CD8-positive, alpha-beta memory T cell (primary cell): ENCODE results near the gene COX10. TPM values are rescaled to one million over a fixed set of nuclear protein-coding genes. Genes with fewer than 3 reads are reported as not detected.
"Not testable (repeated sequence)": the region's sequence is repeated elsewhere in the genome, so short reads cannot be mapped to it uniquely, and the experiment has no call there.

Source experiments
- CTCF ChIA-PET: fragments of 350-600 bp; sonication (Branson Sonifier 250); formaldehyde crosslinking; loops from one replicate; lab custom pipeline; 2021; ENCODE audit warnings: antibody characterized with exemption; lab: Charles Lee
- POLR2A ChIA-PET: fragments of 350-600 bp; sonication (Branson Sonifier 250); formaldehyde crosslinking; loops from one replicate; lab custom pipeline; 2021; ENCODE audit warnings: antibody characterized with exemption; lab: Charles Lee
- DNase-seq, 5 donors: peaks; one replicate each; pipeline versions ENCODE4 v3.0.0 to v3.0.0-alpha.2; 2020 to 2022; ENCODE audit warnings: mixed read lengths in 1 of 5
- H3K27ac ChIP-seq: one replicate; pipeline ENCODE4 v1.7.0; 2013; ENCODE audit warnings: low read depth, mild to moderate bottlenecking, low read length, moderate library complexity
- H3K27me3 ChIP-seq: 2 replicates; pipeline ENCODE4 v1.7.0; 2013; ENCODE audit warnings: low read length, mild to moderate bottlenecking; ENCODE audit not compliant: insufficient read depth, poor library complexity, severe bottlenecking
- H3K36me3 ChIP-seq: 2 replicates; pipeline ENCODE4 v1.7.0; 2013; ENCODE audit warnings: mild to moderate bottlenecking, low read length, moderate library complexity; ENCODE audit not compliant: insufficient read depth
- H3K4me1 ChIP-seq: 2 replicates; pipeline ENCODE4 v1.7.0; 2013; ENCODE audit warnings: mild to moderate bottlenecking, low read length, moderate library complexity; ENCODE audit not compliant: insufficient read depth
- H3K4me3 ChIP-seq: 2 replicates; pipeline ENCODE4 v1.7.0; 2013; ENCODE audit warnings: mild to moderate bottlenecking, low read length
- H3K9me3 ChIP-seq: 2 replicates; pipeline ENCODE4 v1.7.0; 2013; ENCODE audit warnings: mild to moderate bottlenecking, low read length
- H3K27ac Mint-ChIP-seq, 8 donors: one replicate each; pipeline ENCODE4 v1.8.0; 2020 to 2021; ENCODE audit warnings: mixed read lengths in 8 of 8, mild to moderate bottlenecking in 6 of 8, inconsistent platforms in 3 of 8, moderate library complexity in 3 of 8
- H3K27me3 Mint-ChIP-seq, 2 donors: one replicate each; pipeline ENCODE4 v1.8.0; 2020 to 2021; ENCODE audit warnings: mixed read lengths in 2 of 2, mild to moderate bottlenecking in 1 of 2, moderate library complexity in 1 of 2
- H3K36me3 Mint-ChIP-seq, 3 donors: one replicate each; pipeline ENCODE4 v1.8.0; 2020 to 2021; ENCODE audit warnings: mixed read lengths in 3 of 3, inconsistent platforms in 1 of 3, mild to moderate bottlenecking in 1 of 3
- H3K4me1 Mint-ChIP-seq, 3 donors: one replicate each; pipeline ENCODE4 v1.8.0; 2020 to 2021; ENCODE audit warnings: mixed read lengths in 3 of 3, inconsistent platforms in 1 of 3, mild to moderate bottlenecking in 1 of 3
- H3K4me3 Mint-ChIP-seq, 7 donors: one replicate each; pipeline ENCODE4 v1.8.0; 2020 to 2021; ENCODE audit warnings: mixed read lengths in 7 of 7, mild to moderate bottlenecking in 6 of 7, moderate library complexity in 4 of 7, inconsistent platforms in 2 of 7
- H3K9me3 Mint-ChIP-seq, 5 donors: one replicate each; pipeline ENCODE4 v1.8.0; 2020 to 2022; ENCODE audit warnings: mixed read lengths in 5 of 5, mild to moderate bottlenecking in 3 of 5, moderate library complexity in 2 of 5, inconsistent platforms in 1 of 5
- polyA plus RNA-seq: library from polyadenylated mRNA; unstranded; fragments of 300-500 nt; fragmentation: Illumina TruSeq; gene quantifications from one replicate; pipeline ENCODE4 v1.2.3, GENCODE V29; 2021
- total RNA-seq, 2 experiments: library from RNA; stranded (reverse); gene quantifications; one replicate each; pipeline ENCODE4 v1.2.3, GENCODE V29; 2021

Gene COX10
- total RNA-seq (10 to 100 TPM; 30.4 to 30.9 TPM), polyA plus RNA-seq (19.9 TPM)

GRCh38 chr17:14069251-14070021, at the start of gene COX10:
COX10 (plus strand) TSS chr17:14069504; CDS start chr17:14069606, 102 bp downstream.
- Histone ChIP-seq H3K36me3 (no peaks in the 10 kb centered on the region), H3K27ac (peak within 1 kb of the TSS; percentile 86), H3K4me3 (peak within 1 kb of the TSS; percentile 100), H3K4me1 (peaks cover 24% of the 10 kb centered on the region), H3K9me3 (no peaks in the 10 kb centered on the region), H3K27me3 (no peaks in the 10 kb centered on the region)
- ChIA-PET POLR2A (interaction anchor here (1.5 kb wide), 1 partner anchor 231 kb away, joined by 5 read pairs; the partner anchor contains the start of gene HS3ST3B1), CTCF (no interaction called here)
- Mint-ChIP-seq H3K9me3 (no peaks in the 10 kb centered on the region), H3K4me3 (peak within 1 kb of the TSS; percentile 94 to 99 (median 96)), H3K4me1 (peaks cover 42 to 51% (median 48%) of the 10 kb centered on the region in 3 donors), H3K36me3 (peaks cover 0 to 27% (median 0%) of the 10 kb centered on the region in 3 donors), H3K27me3 (no peaks in the 10 kb centered on the region), H3K27ac (peak within 1 kb of the TSS; percentile 87 to 97 (median 93))
- peak; percentile 77 to 88 (median 78) for DNase-seq

DNA sequence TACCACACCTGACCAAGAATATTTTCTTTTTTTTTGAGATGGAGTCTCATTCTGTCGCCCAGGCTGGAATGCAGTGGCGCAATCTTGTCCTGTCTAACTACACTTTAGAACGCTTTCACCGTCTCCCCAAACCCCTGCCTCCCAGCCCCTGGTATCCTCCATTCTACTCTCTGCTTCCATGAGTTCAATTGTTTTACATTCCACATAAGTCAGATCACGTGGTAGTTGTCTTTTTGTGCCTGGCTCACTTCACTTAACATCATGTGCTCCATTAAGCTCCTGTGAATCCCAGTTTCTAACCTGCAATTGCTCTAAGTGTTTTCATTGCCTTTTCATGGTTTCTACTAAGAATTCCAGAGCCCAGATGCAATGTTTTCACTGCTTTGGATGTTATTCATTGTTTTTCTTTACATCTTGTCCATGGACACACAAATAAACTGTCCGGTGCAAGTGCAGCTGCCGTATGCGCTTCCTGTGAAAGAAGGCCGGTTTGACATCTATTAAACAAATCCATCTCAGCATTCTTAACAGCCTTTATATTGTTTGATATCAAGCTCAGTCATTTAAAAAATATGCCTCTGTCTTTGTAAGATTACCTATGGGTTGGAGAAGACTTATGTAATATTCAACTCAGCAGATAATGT, 47.5 kb upstream of the COX10 start:
- DNase-seq, POLR2A ChIA-PET, H3K27me3 ChIP-seq, H3K9me3 Mint-ChIP-seq, H3K4me3 ChIP-seq, CTCF ChIA-PET, H3K4me1 ChIP-seq, H3K36me3 Mint-ChIP-seq, H3K27ac ChIP-seq, H3K4me3 Mint-ChIP-seq, H3K9me3 ChIP-seq, H3K36me3 ChIP-seq, H3K27ac Mint-ChIP-seq, H3K27me3 Mint-ChIP-seq: not testable (repeated sequence)
- H3K4me1 Mint-ChIP-seq, result peaks cover 3 to 13% (median 4%) of the 10 kb centered on the region in 3 donors

- H3K36me3 Mint-ChIP-seq, result peaks cover 5 to 37% (median 24%) of the 10 kb centered on the region in 3 donors
- H3K27ac Mint-ChIP-seq, H3K27me3 Mint-ChIP-seq, H3K9me3 ChIP-seq, H3K9me3 Mint-ChIP-seq, H3K27me3 ChIP-seq, H3K27ac ChIP-seq, H3K4me1 Mint-ChIP-seq, H3K36me3 ChIP-seq, POLR2A ChIA-PET, H3K4me1 ChIP-seq, H3K4me3 Mint-ChIP-seq, CTCF ChIA-PET, H3K4me3 ChIP-seq, DNase-seq: not testable (repeated sequence)
Measured at GRCh38 chr17:14029755-14030154, 39.5 kb upstream of the COX10 start.

GRCh38 chr17:14032234-14032633, 37.1 kb upstream of the COX10 start:
- CTCF ChIA-PET, result no interaction called here
- Histone ChIP-seq H3K27ac (no peak overlapping the region), H3K4me3 (no peak overlapping the region), H3K4me1 (no peaks in the 10 kb centered on the region), H3K36me3 (peaks cover 4% of the 10 kb centered on the region), H3K9me3 (no peaks in the 10 kb centered on the region), H3K27me3 (no peaks in the 10 kb centered on the region)
- peaks cover 0 to 11% (median 1%) of the 10 kb centered on the region in 3 donors for H3K4me1 Mint-ChIP-seq
- H3K4me3 Mint-ChIP-seq, result no peak overlapping the region
- no peak for DNase-seq
- POLR2A ChIA-PET, result no interaction called here
- H3K9me3 Mint-ChIP-seq, result no peaks in the 10 kb centered on the region
- H3K27me3 Mint-ChIP-seq, result peaks cover 0 to 1% of the 10 kb centered on the region in 2 donors
- H3K27ac Mint-ChIP-seq, result peak overlapping the region in 1 of 8 donors; percentile 10
- H3K36me3 Mint-ChIP-seq, result peaks cover 5 to 36% (median 29%) of the 10 kb centered on the region in 3 donors

- no peaks in the 10 kb centered on the region for H3K9me3 ChIP-seq
- Mint-ChIP-seq H3K36me3 (peaks cover 5 to 35% (median 29%) of the 10 kb centered on the region in 3 donors), H3K9me3 (no peaks in the 10 kb centered on the region), H3K4me3 (no peak overlapping the region), H3K27me3 (peaks cover 0 to 1% of the 10 kb centered on the region in 2 donors), H3K27ac (no peak overlapping the region), H3K4me1 (peaks cover 5 to 20% (median 7%) of the 10 kb centered on the region in 3 donors)
- H3K4me1 ChIP-seq, result no peaks in the 10 kb centered on the region
- DNase-seq, result no peak
- POLR2A ChIA-PET, result no interaction called here
- no peak overlapping the region for H3K27ac ChIP-seq
- peaks cover 4% of the 10 kb centered on the region for H3K36me3 ChIP-seq
- no peak overlapping the region for H3K4me3 ChIP-seq
- H3K27me3 ChIP-seq, result no peaks in the 10 kb centered on the region
- CTCF ChIA-PET, result no interaction called here
Measured at GRCh38 chr17:14033166-14033565, 36.1 kb upstream of the COX10 start.

GRCh38 chr17:14037453-14037852, 31.9 kb upstream of the COX10 start:
- no peak for DNase-seq
- Histone ChIP-seq H3K27me3 (no peaks in the 10 kb centered on the region), H3K36me3 (peaks cover 4% of the 10 kb centered on the region), H3K9me3 (no peaks in the 10 kb centered on the region), H3K27ac (no peak overlapping the region), H3K4me3 (no peak overlapping the region), H3K4me1 (no peaks in the 10 kb centered on the region)
- CTCF ChIA-PET, result no interaction called here
- peaks cover 0 to 25% (median 21%) of the 10 kb centered on the region in 3 donors for H3K36me3 Mint-ChIP-seq
- peak overlapping the region in 1 of 8 donors; percentile 6 for H3K27ac Mint-ChIP-seq
- H3K27me3 Mint-ChIP-seq, result no peaks in the 10 kb centered on the region
- no peaks in the 10 kb centered on the region for H3K9me3 Mint-ChIP-seq
- H3K4me3 Mint-ChIP-seq, result no peak overlapping the region
- POLR2A ChIA-PET, result no interaction called here
- peaks cover 8 to 24% (median 14%) of the 10 kb centered on the region in 3 donors for H3K4me1 Mint-ChIP-seq

DNA sequence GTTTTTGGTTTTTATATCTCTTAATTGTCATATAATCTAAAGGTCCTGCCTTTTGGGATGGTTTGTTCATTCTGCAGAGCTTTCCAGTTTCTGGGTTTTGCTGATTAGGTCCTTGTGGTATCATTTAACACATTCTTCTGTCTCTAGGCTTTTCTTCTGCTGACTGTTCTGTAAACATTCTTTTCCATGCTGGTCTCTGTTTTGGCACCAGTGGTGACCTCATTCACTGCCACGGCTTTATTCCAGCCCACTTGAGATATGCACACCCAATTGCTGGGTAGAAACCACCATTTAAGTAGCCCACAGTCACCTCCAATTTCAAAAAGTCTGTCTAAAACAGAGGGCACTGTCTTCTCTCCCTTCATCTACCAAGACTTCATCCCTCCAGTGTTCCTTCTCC, 31.1 kb upstream of the COX10 start:
- CTCF ChIA-PET, result no interaction called here
- Mint-ChIP-seq H3K27me3 (no peaks in the 10 kb centered on the region), H3K9me3 (no peaks in the 10 kb centered on the region), H3K36me3 (peaks cover 0 to 22% (median 17%) of the 10 kb centered on the region in 3 donors), H3K4me3 (no peak overlapping the region), H3K4me1 (peaks cover 8 to 24% (median 14%) of the 10 kb centered on the region in 3 donors), H3K27ac (peak overlapping the region in 3 of 8 donors; percentile 48 to 81 (median 77))
- POLR2A ChIA-PET, result no interaction called here
- Histone ChIP-seq H3K9me3 (no peaks in the 10 kb centered on the region), H3K27ac (no peak overlapping the region), H3K36me3 (peaks cover 4% of the 10 kb centered on the region), H3K4me1 (no peaks in the 10 kb centered on the region), H3K27me3 (no peaks in the 10 kb centered on the region), H3K4me3 (no peak overlapping the region)
- no peak for DNase-seq

DNA sequence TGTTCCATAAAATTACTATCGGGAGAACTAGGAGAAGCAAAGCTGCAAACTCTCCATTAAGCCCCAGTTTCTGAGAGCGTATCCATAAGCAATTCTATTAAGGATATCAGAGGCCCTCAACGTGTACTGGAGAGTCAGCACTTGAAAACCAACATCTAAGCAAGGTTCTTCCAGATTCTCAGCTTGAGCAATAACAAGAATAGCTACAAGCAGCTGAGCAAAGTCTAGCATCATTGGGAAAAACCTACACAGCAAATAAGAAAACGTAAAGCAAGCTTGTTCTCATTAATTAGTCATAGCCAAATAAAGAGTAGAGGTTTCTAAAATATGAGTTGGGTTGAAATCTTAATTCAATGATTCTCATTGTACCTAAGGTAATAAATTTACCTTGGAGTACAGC, 26.9 kb upstream of the COX10 start:
- peak overlapping the region in 1 of 8 donors; percentile 5 for H3K27ac Mint-ChIP-seq
- H3K36me3 Mint-ChIP-seq, result peaks cover 0 to 6% (median 0%) of the 10 kb centered on the region in 3 donors
- CTCF ChIA-PET, result no interaction called here
- no peaks in the 10 kb centered on the region for H3K36me3 ChIP-seq
- no peaks in the 10 kb centered on the region for H3K9me3 ChIP-seq
- H3K9me3 Mint-ChIP-seq, result no peaks in the 10 kb centered on the region
- no peak for DNase-seq
- POLR2A ChIA-PET, result no interaction called here
- no peak overlapping the region for H3K4me3 ChIP-seq
- no peaks in the 10 kb centered on the region for H3K27me3 ChIP-seq
- no peak overlapping the region for H3K27ac ChIP-seq
- H3K27me3 Mint-ChIP-seq, result no peaks in the 10 kb centered on the region
- H3K4me1 Mint-ChIP-seq, result peaks cover 14 to 41% (median 21%) of the 10 kb centered on the region in 3 donors
- H3K4me1 ChIP-seq, result no peaks in the 10 kb centered on the region
- H3K4me3 Mint-ChIP-seq, result no peak overlapping the region
